Natural killer cell (primary cell): ENCODE results near the gene SNCB. TPM values are rescaled to one million over a fixed set of nuclear protein-coding genes. Genes with fewer than 3 reads are reported as not detected.

Source experiments
- ATAC-seq, 3 donors: fragments of 150-1000 bp in 2 of 3; fragments of 200-7000 bp in 1 of 3; cut with Tn5 transposase; 1 replicate in 1 of 3; 2 replicates in 2 of 3; pipeline ENCODE4 v1.10.0; 2021; ENCODE audit warnings: mild to moderate bottlenecking in 2 of 3, moderate library complexity in 2 of 3
- DNase-seq, 2 donors: peaks; one replicate each; pipeline versions ENCODE4 v3.0.0 to v3.0.0-alpha.2; 2013 to 2021; ENCODE audit warnings: mixed read lengths in 1 of 2
- H3K27ac ChIP-seq: one replicate; pipeline ENCODE4 v1.5.1; 2013; ENCODE audit warnings: mild to moderate bottlenecking, low read length
- H3K27me3 ChIP-seq: one replicate; pipeline ENCODE4 v1.6.1; 2013; ENCODE audit warnings: low read length; ENCODE audit not compliant: control insufficient read depth, insufficient read depth
- H3K36me3 ChIP-seq: one replicate; pipeline ENCODE4 v1.6.1; 2013; ENCODE audit warnings: low read length; ENCODE audit not compliant: control insufficient read depth, insufficient read depth
- H3K4me1 ChIP-seq: one replicate; pipeline ENCODE4 v1.6.1; 2013; ENCODE audit warnings: low read length; ENCODE audit not compliant: control insufficient read depth, insufficient read depth
- H3K4me3 ChIP-seq: one replicate; pipeline ENCODE4 v1.5.1; 2013; ENCODE audit warnings: low read length
- H3K9me3 ChIP-seq: one replicate; pipeline ENCODE4 v1.6.1; 2013; ENCODE audit warnings: low read length; ENCODE audit not compliant: control insufficient read depth, insufficient read depth
- H3K27ac Mint-ChIP-seq, 2 donors: one replicate each; pipeline ENCODE4 v1.8.0; 2022; ENCODE audit warnings: mild to moderate bottlenecking in 2 of 2, mixed read lengths in 2 of 2, moderate library complexity in 1 of 2
- H3K27me3 Mint-ChIP-seq, 2 donors: one replicate each; pipeline ENCODE4 v1.8.0; 2022; ENCODE audit warnings: low read depth in 2 of 2, mixed read lengths in 2 of 2
- H3K36me3 Mint-ChIP-seq: one replicate; pipeline ENCODE4 v1.8.0; 2022; ENCODE audit warnings: mixed read lengths
- H3K4me1 Mint-ChIP-seq, 2 donors: one replicate each; pipeline ENCODE4 v1.8.0; 2022; ENCODE audit warnings: mixed read lengths in 2 of 2
- H3K4me3 Mint-ChIP-seq: one replicate; pipeline ENCODE4 v1.8.0; 2022; ENCODE audit warnings: mild to moderate bottlenecking, moderate library complexity, mixed read lengths
- H3K9me3 Mint-ChIP-seq, 2 donors: one replicate each; pipeline ENCODE4 v1.8.0; 2022; ENCODE audit warnings: mixed read lengths in 2 of 2
- WGBS: methylation state at CpG from one replicate; pipeline ENCODE4 v1.1.7; 2013; ENCODE audit warnings: missing lambda C conversion rate; ENCODE audit not compliant: insufficient coverage; 5-methylcytosine and 5-hydroxymethylcytosine counted together
- intact Hi-C: fragments of 100-400 bp; cut with micrococcal nuclease; formaldehyde crosslinking; loops from one replicate; pipeline ENCODE4 v1.14.2; 2022
- total RNA-seq, 4 donors: library from RNA; stranded (reverse); fragments of 120-200 nt in 1 of 4; gene quantifications; one replicate each; pipeline versions ENCODE4 v1.2.3 to v1.2.4, GENCODE V29; 2013 to 2022
- TF ChIP-seq, protein P1 (sequence below): fragments of 200-600 bp; IDR thresholded peaks from one replicate; pipeline ENCODE4 v1.8.0; 2022; ENCODE audit warnings: antibody characterized with exemption

SNCB gene
- total RNA-seq, 3 donors from 2014 or later (not counting 1 experiment from before 2014, with no cell fraction given), result not detected

DNA sequence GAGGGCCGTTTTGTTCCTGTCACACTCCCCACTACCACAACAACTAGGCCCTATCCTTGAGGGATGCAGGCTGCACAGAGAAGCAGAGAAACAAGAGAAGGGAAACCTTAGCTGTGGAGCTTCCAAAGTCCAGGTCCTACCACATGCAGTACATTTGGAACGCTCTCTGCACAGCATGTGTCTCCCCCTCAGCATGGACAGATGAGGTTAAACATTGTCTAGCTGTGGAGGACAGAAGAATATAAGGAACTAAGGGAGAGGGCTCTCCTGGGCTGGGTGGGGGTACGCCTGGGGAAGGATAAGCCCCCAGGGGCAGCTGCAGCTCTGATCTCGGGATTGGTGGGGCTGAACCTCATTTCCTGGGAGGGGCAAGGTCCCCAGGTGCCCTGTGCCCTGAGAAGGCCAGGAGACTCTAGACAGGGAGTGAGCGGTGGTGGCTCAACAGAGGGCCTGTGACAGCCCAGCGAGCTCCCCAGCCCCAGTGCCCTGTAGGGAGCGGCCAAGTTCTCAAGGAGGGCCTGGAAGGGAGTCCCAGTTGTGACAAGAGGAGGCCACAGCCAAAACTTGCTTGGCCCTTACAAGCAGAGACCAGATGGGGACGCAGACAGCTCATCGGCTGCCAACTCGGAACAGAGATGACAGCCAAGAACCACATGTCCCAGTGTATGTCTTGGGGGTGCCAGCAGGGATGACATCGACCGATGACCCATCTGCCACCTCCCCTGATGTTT lies 47.0 kb upstream of the SNCB start:
- Mint-ChIP-seq H3K36me3 (no peaks in the 10 kb centered on the region), H3K4me3 (no peak overlapping the region), H3K27ac (no peak overlapping the region), H3K4me1 (peaks cover 14 to 17% of the 10 kb centered on the region in 2 donors), H3K9me3 (no peaks in the 10 kb centered on the region), H3K27me3 (peaks cover 36 to 40% of the 10 kb centered on the region in 2 donors)
- TF ChIP-seq, protein P1, sequence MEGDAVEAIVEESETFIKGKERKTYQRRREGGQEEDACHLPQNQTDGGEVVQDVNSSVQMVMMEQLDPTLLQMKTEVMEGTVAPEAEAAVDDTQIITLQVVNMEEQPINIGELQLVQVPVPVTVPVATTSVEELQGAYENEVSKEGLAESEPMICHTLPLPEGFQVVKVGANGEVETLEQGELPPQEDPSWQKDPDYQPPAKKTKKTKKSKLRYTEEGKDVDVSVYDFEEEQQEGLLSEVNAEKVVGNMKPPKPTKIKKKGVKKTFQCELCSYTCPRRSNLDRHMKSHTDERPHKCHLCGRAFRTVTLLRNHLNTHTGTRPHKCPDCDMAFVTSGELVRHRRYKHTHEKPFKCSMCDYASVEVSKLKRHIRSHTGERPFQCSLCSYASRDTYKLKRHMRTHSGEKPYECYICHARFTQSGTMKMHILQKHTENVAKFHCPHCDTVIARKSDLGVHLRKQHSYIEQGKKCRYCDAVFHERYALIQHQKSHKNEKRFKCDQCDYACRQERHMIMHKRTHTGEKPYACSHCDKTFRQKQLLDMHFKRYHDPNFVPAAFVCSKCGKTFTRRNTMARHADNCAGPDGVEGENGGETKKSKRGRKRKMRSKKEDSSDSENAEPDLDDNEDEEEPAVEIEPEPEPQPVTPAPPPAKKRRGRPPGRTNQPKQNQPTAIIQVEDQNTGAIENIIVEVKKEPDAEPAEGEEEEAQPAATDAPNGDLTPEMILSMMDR, result no peak
- no peak for DNase-seq
- intact Hi-C loops, result no loop called here
- Histone ChIP-seq H3K27me3 (peaks cover 30% of the 10 kb centered on the region), H3K4me3 (no peak overlapping the region), H3K27ac (no peak overlapping the region), H3K4me1 (peaks cover 16% of the 10 kb centered on the region), H3K9me3 (no peaks in the 10 kb centered on the region), H3K36me3 (no peaks in the 10 kb centered on the region)
- no peak for ATAC-seq
- WGBS, result 79% methylated on average over 12 of the region's 12 CpGs

DNA sequence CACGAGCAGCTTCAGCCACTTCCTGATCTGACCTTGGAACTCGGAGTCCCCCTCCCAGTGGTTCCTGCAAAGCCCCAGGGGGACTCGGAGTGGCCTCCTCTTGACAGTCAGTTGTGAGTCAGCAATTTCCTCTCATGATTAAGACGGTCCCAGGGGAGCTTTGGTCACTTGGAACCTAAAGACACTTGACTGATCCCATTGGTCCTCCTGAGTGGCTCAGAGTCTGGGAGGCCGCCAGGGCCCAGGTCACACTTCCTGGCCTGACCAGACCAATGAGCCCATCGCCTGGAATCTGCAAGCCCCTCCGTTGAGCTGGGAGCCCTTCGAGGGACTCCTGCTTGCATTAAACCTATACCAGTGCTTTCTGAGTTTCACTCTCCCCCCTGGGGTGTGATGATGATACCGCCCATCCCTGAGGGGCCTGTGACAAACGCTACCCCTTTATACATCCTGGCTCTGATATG lies 46.1 kb upstream of the SNCB start:
- no peaks in the 10 kb centered on the region for H3K9me3 Mint-ChIP-seq

DNA sequence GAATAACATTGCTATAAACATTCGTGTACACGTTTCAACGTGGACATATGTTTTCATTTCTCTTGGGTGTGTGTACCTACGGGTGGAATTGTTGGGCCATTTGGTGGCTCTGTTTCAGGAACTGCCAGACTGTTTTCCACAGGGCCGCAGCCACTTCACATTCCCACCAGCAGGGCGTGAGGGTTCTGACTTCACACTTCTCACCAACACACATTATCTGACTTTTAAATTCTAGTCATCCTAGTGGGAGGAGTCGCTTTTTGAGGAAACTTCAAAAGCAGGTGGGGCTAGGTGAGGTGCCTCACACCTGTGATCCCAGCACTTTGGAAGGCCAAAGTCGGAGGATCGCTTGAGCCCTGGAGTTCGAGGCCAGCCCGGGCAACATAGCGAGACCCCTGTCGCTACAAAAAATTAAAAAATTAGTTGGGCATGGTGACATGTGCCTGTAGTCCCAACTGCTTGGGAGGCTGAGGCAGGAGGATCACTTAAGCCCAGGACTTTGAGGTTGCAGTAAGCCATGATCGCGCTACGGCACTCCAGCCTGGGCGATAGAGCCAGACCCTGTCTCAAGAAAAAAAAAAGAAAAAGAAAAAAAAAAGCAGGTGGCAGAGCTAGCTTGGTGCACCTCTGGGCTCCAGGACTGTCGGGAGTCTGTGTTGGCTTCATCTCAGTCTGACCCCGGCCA lies 45.5 kb upstream of the SNCB start:
- Mint-ChIP-seq H3K4me3 (no peak overlapping the region), H3K27me3 (peaks cover 38% of the 10 kb centered on the region in 2 donors), H3K36me3 (no peaks in the 10 kb centered on the region), H3K27ac (no peak overlapping the region), H3K4me1 (peaks cover 14 to 17% of the 10 kb centered on the region in 2 donors), H3K9me3 (no peaks in the 10 kb centered on the region)
- Histone ChIP-seq H3K4me3 (no peak overlapping the region), H3K4me1 (peaks cover 16% of the 10 kb centered on the region), H3K27ac (no peak overlapping the region), H3K9me3 (no peaks in the 10 kb centered on the region), H3K27me3 (peaks cover 30% of the 10 kb centered on the region), H3K36me3 (no peaks in the 10 kb centered on the region)
- TF ChIP-seq, protein P1, result no peak
- DNase-seq, result no peak
- 77% methylated on average over 19 of the region's 19 CpGs for WGBS
- no peak for ATAC-seq
- intact Hi-C loops, result no loop called here

More for the DNA sequence above, 46.1 kb upstream of the SNCB start:
- no peak for ATAC-seq
- H3K27ac ChIP-seq, result no peak overlapping the region
- H3K4me1 ChIP-seq, result peaks cover 16% of the 10 kb centered on the region
- intact Hi-C loops, result no loop called here
- no peak overlapping the region for H3K4me3 ChIP-seq
- Mint-ChIP-seq H3K36me3 (no peaks in the 10 kb centered on the region), H3K4me1 (peaks cover 14 to 17% of the 10 kb centered on the region in 2 donors), H3K27me3 (peaks cover 35 to 36% of the 10 kb centered on the region in 2 donors), H3K4me3 (no peak overlapping the region), H3K27ac (no peak overlapping the region)
- no peaks in the 10 kb centered on the region for H3K36me3 ChIP-seq
- DNase-seq, result no peak
- TF ChIP-seq, protein P1, result no peak
- WGBS, result 57% methylated on average over 10 of the region's 10 CpGs
- H3K27me3 ChIP-seq, result peaks cover 29% of the 10 kb centered on the region
- H3K9me3 ChIP-seq, result no peaks in the 10 kb centered on the region
